Parathyroid adenoma (tissue), 2 donors: ENCODE data around the gene ENTPD1.
A peak's percentile ranks its signal among the peaks of the same experiment; 100 is the strongest.

Experiments
- H2AFZ ChIP-seq: fragments of 300-600 bp; sonication (generic); one replicate; pipeline ENCODE4 v1.7.0; 2017; ENCODE audit warnings: antibody characterized with exemption, mild to moderate bottlenecking
- H3K27ac ChIP-seq: fragments of 300-600 bp; sonication (generic); one replicate; pipeline ENCODE4 v1.7.0; 2017
- H3K27me3 ChIP-seq: fragments of 300-600 bp; sonication (generic); one replicate; pipeline ENCODE4 v1.7.0; 2017; ENCODE audit warnings: low read length; ENCODE audit not compliant: control insufficient read depth, insufficient read depth
- H3K36me3 ChIP-seq: fragments of 300-600 bp; sonication (generic); one replicate; pipeline ENCODE4 v1.7.0; 2017; ENCODE audit warnings: low read length; ENCODE audit not compliant: control insufficient read depth, insufficient read depth
- H3K4me1 ChIP-seq: fragments of 300-600 bp; sonication (generic); one replicate; pipeline ENCODE4 v1.7.0; 2017; ENCODE audit warnings: control low read depth
- H3K4me2 ChIP-seq: fragments of 300-600 bp; sonication (generic); one replicate; pipeline ENCODE4 v1.7.0; 2017; ENCODE audit warnings: low read length
- H3K4me3 ChIP-seq: fragments of 300-600 bp; sonication (generic); one replicate; pipeline ENCODE4 v1.7.0; 2017; ENCODE audit warnings: low read depth, low read length
- H3K79me2 ChIP-seq: fragments of 300-600 bp; sonication (generic); one replicate; pipeline ENCODE4 v1.7.0; 2017; ENCODE audit warnings: control low read depth
- H3K9ac ChIP-seq: fragments of 300-600 bp; sonication (generic); one replicate; pipeline ENCODE4 v1.7.0; 2017; ENCODE audit warnings: mild to moderate bottlenecking
- H3K9me3 ChIP-seq: fragments of 300-600 bp; sonication (generic); one replicate; pipeline ENCODE4 v1.7.0; 2017; ENCODE audit warnings: low read length; ENCODE audit not compliant: control insufficient read depth
- CTCF ChIP-seq: fragments of 300-600 bp; sonication (generic); IDR thresholded peaks from one replicate; pipeline ENCODE4 v1.7.0; 2017; ENCODE audit warnings: antibody characterized with exemption, mild to moderate bottlenecking
- donor health status: primary hyperparathyroidism.

ENTPD1 gene

GRCh38 chr10:95832216-95833041, 76.5 kb downstream of the ENTPD1 start:
- H3K4me1 ChIP-seq, result peaks cover 22% of the 10 kb centered on the region
- H3K4me3 ChIP-seq, result no peak overlapping the region
- peak overlapping the region; percentile 4 for H2AFZ ChIP-seq
- no peak overlapping the region for H3K4me2 ChIP-seq
- H3K36me3 ChIP-seq, result no peaks in the 10 kb centered on the region
- H3K27ac ChIP-seq, result peak overlapping the region; percentile 39
- no peak for TF ChIP-seq CTCF
- no peaks in the 10 kb centered on the region for H3K79me2 ChIP-seq
- H3K9ac ChIP-seq, result no peak overlapping the region
- no peaks in the 10 kb centered on the region for H3K27me3 ChIP-seq
- H3K9me3 ChIP-seq, result no peaks in the 10 kb centered on the region

- H2AFZ ChIP-seq, result peak overlapping the region; percentile 4
- H3K4me3 ChIP-seq, result no peak overlapping the region
- no peaks in the 10 kb centered on the region for H3K79me2 ChIP-seq
- H3K9me3 ChIP-seq, result no peaks in the 10 kb centered on the region
- H3K36me3 ChIP-seq, result no peaks in the 10 kb centered on the region
- H3K27ac ChIP-seq, result peak overlapping the region; percentile 39
- H3K4me1 ChIP-seq, result peaks cover 25% of the 10 kb centered on the region
- no peak overlapping the region for H3K9ac ChIP-seq
- H3K27me3 ChIP-seq, result no peaks in the 10 kb centered on the region
- no peak overlapping the region for H3K4me2 ChIP-seq
- no peak for TF ChIP-seq CTCF
Measured at GRCh38 chr10:95833042-95833610, 77.2 kb downstream of the ENTPD1 start.

- Histone ChIP-seq H3K9me3 (no peaks in the 10 kb centered on the region), H3K36me3 (no peaks in the 10 kb centered on the region), H3K27ac (no peak overlapping the region), H2AFZ (no peak overlapping the region), H3K4me3 (no peak overlapping the region), H3K4me2 (no peak overlapping the region), H3K79me2 (no peaks in the 10 kb centered on the region), H3K4me1 (peaks cover 25% of the 10 kb centered on the region), H3K27me3 (no peaks in the 10 kb centered on the region), H3K9ac (no peak overlapping the region)
- no peak for TF ChIP-seq CTCF
Measured at GRCh38 chr10:95834406-95834805, 78.4 kb downstream of the ENTPD1 start.

DNA sequence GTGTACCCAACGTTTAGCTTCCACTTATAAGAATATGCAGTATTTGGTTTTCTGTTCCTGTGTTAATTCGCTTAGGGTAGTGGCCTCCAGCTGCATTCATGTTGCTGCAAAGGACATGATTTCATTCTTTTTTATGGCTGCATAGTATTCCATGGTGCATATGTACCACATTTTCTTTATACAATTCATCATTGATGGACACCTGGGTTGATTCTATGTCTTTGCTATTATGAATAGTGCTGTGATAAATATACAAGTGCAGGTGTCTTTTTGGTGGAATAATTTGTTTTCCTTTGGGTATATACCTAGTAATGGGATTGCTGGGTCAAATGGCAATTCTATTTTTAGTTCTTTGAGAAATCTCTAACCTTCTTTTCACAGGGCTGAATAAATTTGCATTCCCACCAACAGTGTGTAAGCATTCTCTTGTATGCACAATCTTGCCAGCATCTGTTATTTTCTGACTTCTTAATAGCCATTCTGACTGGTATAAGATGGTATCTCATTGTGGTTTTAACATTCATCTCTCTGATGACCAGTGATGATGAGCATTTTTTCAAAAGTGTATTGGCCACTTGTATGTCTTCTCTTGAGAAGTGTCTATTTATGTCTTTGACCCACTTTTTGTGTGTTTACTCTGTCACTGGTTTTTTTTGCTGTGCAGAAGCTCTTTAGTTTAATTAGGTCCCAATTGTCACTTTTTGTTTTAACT, 79.3 kb downstream of the ENTPD1 start:
- no peaks in the 10 kb centered on the region for H3K9me3 ChIP-seq
- H3K9ac ChIP-seq, result no peak overlapping the region
- no peaks in the 10 kb centered on the region for H3K27me3 ChIP-seq
- H3K4me1 ChIP-seq, result peaks cover 25% of the 10 kb centered on the region
- no peak overlapping the region for H3K27ac ChIP-seq
- no peak for TF ChIP-seq CTCF
- H2AFZ ChIP-seq, result no peak overlapping the region
- H3K4me3 ChIP-seq, result no peak overlapping the region
- no peaks in the 10 kb centered on the region for H3K79me2 ChIP-seq
- no peaks in the 10 kb centered on the region for H3K36me3 ChIP-seq
- H3K4me2 ChIP-seq, result no peak overlapping the region
